ENCODE data around the gene NCAM1.

Gene NCAM1

DNA sequence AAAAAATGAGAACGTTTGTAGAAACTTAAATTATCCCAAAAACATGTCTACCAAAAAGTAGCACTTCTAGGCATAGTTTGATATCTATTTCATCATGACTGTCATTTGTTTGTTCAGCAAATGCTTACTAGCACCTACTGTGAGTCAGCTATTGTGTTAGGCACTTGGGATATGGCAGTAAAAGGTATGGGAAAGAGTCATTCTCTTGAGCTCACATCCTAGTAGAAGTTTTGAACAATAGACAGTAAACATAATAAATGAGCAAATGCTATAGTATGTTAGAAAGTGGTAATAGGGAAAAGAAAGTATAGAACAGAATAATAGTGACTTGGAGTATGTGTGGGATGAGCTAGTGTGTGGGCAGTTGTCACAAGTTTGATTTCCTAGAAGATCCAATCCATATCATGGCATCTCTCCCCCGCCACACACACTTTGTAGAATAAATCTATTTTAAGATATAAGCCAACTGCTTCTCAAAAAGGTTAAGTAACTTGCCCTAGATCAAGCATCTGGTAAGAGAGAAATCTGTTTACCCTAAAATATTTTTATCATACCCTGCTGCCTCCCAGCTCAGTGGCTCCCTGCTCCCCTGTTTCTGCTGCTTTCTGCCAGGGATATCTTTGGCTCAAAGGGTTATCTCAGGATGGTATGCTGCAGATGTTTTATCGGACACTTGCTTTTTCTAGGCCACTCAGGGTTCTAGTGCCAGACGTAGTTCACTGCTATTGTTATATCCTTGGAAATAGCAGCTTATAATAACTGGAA is 129.7 kb downstream of the NCAM1 start:
- no peak for DNase-seq

DNA sequence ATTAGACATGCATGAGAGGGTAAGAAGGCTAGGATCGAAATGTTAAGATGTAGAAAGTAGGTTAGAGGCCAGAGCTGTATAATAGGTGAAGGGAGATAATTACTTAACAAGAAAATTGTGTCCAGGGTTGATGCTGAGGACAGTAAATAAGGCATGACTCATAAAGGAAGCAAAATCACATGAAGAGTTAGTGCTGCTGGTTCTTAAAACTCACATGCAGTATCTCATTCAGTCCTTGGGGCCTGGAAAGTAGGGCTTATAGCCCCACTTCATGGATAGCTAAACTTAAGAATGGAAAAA is 130.2 kb downstream of the NCAM1 start:
- DNase-seq: no peak

DNA sequence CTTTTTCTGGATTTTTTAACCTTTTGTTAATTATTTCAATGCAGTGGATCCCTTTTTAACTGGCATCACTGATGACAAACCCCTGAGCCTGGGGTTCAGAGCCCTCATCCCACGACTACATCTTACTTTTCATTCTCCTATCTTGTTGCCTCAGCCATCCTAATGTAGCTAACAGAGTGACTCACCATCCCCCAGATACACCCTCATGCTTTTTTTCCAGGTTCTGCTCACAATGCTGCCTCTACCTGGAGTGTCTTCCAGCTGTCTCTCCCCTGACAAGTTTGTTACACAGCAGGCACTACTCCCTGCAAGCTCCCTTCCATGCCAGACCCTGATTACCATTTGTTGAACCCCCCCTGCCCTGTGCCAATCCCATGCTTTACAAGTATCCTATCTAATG is 135.4 kb downstream of the NCAM1 start:
- DNase-seq: no peak

- no peak for DNase-seq
Observed at GRCh38 chr11:113103932-113104690, 142.9 kb downstream of the NCAM1 start.

GRCh38 chr11:113104691-113105251 is 143.6 kb downstream of the NCAM1 start:
- no peak for DNase-seq

DNA sequence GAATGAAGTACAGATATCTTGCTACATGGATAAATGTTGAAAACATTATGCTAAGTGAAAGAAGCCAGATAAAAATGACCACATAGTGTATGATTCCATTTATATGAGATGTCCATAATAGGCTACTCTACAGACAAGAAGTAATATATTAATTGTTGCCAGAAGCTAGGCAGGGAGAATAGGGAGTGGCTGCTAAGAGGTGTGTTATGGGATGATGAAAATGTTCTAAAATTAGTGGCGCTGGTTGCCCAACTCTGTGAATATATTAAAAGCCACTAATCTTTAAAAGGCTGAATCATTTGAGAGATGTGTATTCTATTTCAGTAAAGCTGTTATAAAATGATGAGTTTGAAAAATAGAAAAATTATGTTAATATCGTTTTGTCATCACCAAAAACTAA is 144.4 kb downstream of the NCAM1 start:
- DNase-seq: no peak

DNA sequence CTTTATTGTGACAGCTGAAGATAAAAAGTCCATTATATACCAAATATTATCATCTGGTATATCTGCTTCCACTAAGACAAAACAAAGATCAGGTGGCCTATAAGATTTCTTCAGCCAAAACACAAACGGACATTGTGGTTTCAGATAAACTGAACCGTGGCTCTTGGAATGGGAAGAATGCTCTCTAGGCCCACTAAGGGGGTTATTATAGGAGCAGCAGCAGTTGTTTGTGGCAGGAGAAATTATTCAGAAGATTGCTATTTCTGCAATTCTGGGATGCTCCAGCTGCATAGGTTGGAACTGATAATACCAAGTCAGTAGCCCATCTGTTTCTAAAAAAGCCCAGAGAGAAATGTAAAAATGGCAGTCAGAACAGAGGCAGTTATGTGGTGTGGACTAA is 145.3 kb downstream of the NCAM1 start:
- DNase-seq: no peak

- DNase-seq: no peak
Observed at GRCh38 chr11:113110046-113110445, 148.8 kb downstream of the NCAM1 start.

- DNase-seq: no peak
Observed at GRCh38 chr11:113111156-113111555, 149.9 kb downstream of the NCAM1 start.

GRCh38 chr11:113112307-113112706 is 151.1 kb downstream of the NCAM1 start:
- no peak for DNase-seq

DNA sequence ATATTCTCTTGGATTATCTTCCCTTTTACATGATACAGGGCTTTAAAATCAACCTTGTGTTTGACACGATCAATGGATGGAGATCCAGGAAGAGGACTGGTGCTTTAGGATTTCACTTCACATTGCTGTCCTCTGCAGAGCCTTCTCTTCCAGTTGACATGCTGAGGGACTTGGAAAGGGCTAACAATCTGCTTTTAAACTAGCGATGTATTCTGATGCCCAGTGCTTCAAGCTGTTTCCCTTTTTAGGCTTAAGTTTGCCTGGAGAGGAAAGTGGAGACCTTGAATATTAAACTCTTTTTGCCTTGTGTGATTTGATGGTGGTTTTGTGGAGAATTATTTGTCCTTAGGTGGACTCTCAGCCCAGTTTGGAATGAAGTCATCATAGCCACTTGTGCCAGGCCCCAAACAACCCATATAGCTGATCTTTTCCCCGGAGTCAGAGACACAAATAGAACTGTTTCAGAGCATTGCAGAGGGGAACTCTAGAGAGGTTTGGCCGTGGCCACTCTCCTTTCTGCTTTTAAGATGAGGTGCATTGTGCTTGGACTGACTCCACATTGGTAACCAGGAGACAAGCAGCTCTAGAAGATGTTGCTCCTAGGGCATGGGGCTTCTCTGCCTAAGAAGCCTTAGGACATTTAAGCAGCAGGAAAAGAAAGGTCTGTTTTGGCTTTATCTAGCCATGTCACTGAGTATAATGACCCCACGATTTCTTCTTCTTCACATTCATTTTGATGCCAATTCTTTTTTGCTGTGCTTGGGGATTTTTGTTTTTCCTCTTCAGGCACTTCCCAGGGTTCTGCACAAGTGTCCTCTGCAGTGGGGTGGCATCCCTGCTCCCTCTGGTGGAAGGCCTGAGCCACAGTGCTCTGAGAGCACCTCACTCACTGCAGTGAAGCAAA is 152.8 kb downstream of the NCAM1 start:
- peak; percentile 1 to 18 for DNase-seq

GRCh38 chr11:113114705-113115027 is 153.4 kb downstream of the NCAM1 start:
- no peak for DNase-seq

GRCh38 chr11:113118104-113118503 is 156.9 kb downstream of the NCAM1 start:
- DNase-seq: no peak

DNA sequence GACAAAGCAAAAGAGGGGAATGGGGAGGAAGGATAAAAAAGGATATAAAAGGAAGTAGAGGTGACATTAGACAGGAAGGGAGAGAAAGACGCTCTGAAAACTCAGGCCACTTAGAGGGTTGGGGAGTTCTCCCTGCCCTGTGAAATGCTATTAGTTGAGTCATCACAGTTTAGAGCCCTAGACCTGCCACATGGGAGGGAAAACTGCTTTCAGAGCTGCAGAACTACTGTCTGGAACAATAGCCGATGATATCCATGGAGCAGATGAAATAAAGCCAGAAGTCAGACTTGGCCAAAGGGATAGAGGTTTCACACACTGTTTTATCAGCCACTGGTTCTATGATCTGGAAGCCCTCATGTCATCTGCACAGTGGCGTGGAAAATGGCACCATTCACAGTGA is 157.9 kb downstream of the NCAM1 start:
- DNase-seq: no peak

DNA sequence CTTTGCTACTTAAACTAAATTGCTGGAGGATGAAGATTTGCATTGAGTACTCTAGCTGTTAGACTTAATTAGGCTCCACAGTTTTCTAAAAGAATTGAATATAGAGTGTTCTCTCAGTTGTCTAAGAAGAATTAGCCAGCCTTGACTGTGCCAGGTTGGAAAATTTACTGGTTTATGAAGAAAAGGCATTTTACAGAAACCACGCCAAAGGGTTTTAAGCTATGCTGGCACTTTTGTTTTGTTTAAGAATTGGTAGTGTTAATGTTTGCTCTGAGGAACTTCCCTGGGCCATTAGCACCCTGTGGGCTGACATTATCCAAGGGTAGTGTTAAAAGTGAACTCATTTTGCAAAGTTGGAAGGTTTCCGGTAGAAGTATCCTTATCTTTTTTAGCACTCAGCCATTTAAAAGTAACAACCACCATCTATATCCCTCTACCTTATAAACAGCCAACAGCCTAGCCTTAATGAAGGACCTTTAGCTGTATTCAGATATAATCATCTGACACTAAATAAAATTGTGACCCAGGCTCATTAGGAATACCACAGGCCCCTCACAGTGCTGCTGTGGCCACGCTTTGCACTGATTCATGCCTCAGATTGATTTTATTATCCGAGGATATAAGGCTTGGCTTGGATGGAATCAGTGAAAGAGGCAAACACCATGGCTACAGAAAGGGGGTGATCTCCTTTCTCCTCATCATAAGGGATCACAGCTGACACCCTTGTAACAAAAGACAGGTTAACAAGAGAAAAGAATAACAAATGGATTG is 158.9 kb downstream of the NCAM1 start:
- DNase-seq: no peak

GRCh38 chr11:113121746-113122145 is 160.5 kb downstream of the NCAM1 start:
- DNase-seq: no peak

GRCh38 chr11:113124006-113124405 is 162.8 kb downstream of the NCAM1 start:
- no peak for DNase-seq

DNA sequence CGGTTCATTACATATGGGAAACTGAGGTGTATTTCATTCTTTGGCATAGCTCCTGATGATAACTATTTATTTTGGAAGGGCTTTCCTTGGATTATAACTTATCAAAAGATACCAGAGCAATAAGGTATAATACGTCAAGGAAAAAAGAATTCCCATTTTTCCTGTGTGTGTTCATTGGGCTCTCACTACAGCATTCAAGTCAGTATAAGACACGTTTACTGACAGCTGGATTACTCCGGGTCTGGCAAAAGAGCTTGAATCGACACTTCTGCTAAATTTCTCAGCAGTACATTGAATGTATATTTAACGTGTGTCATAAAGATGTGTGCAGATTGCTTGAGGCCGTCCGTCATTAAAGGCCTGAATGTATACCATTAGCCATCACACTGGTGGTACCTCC is 163.4 kb downstream of the NCAM1 start:
- DNase-seq: no peak

DNA sequence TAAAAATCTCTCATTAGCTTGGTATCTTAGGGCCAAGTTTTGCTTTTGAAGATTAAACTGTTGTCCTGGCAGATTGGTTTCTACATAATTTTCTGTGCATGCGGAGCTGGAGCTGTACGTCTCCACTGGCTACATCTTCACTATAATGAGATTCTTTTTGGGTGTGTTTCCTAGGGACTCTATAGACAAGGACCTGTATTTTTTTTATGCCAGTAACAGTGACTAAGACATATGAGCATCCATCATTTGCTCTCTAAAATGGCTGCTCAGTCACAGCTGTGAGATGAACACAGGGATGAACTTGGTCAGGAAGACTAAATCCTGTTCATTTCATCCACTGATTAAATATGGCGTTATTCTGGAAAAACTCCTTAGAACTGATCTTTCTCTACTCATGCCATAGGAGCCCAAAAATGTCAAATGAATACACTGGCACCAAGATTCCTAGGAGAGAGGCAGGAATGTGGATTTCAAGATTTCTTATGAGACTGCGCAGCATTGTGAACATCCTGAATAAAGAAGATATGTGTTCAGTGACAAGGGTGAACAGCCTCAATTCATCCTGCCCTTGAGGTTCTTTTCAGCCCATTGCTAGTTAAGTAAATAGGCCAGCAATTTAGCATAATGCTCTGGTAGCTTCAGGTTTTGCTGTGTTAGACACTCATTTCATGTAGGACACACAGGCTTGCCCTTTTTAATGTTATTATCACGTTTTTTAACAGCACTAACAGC is 168.2 kb downstream of the NCAM1 start:
- DNase-seq: no peak

- no peak for DNase-seq
Observed at GRCh38 chr11:113131036-113131775, 170.0 kb downstream of the NCAM1 start.

DNA sequence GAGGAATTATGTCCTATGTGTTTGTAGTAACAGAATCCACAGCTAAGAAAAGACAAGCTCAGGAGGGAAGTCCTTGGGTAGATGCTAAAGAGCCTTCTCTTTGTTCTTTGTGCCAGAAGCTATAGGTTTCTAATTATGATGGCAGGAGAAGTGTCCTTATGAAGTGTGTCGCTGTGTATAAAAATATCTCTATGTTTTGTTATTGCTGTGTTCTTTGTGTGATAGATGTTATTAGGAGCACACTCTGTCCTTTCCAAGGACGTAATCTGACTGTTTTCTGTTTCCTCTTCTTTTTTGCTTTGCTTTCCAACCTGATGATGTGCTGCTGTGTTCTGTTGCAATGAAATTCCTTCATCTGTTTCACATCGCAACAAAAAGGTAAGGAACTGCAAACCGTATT is 171.9 kb downstream of the NCAM1 start:
- DNase-seq: no peak

Measured in CD4-positive, alpha-beta T cell treated with Interleukin-1 beta for 1 hour (primary cell).